MM.1S (cell line): Measurements from ENCODE around the gene GGT6.

ENCODE experiments used
- DNase-seq: peaks from one replicate; pipeline ENCODE4 v3.0.0-alpha.2; 2015
- H2AFZ ChIP-seq: fragments of 300-600 bp; sonication (generic); 2 replicates; pipeline ENCODE4 v1.6.0; 2016; ENCODE audit warnings: antibody characterized with exemption, low read length
- H3F3A ChIP-seq: fragments of 300-600 bp; sonication (generic); 2 replicates; pipeline ENCODE4 v1.6.1; 2016; ENCODE audit warnings: mild to moderate bottlenecking, antibody characterized with exemption, low read length, moderate library complexity, mixed read lengths; ENCODE audit not compliant: insufficient read depth
- H3K27ac ChIP-seq: fragments of 300-600 bp; sonication (generic); 2 replicates; pipeline ENCODE4 v1.5.1; 2016; ENCODE audit warnings: mild to moderate bottlenecking, low read length
- H3K27me3 ChIP-seq: fragments of 300-600 bp; sonication (generic); replicated peaks from 2 replicates; pipeline ENCODE4 v1.6.0; 2016; ENCODE audit warnings: low read length; ENCODE audit not compliant: insufficient read depth
- H3K36me3 ChIP-seq: fragments of 300-600 bp; sonication (generic); replicated peaks from 2 replicates; pipeline ENCODE4 v1.6.1; 2016; ENCODE audit warnings: mild to moderate bottlenecking, low read length, mixed read lengths; ENCODE audit not compliant: insufficient read depth
- H3K4me1 ChIP-seq: fragments of 300-600 bp; sonication (generic); 2 replicates; pipeline ENCODE4 v1.6.1; 2016; ENCODE audit warnings: low read length, mixed read lengths
- H3K4me2 ChIP-seq: fragments of 300-600 bp; sonication (generic); 2 replicates; pipeline ENCODE4 v1.6.0; 2016; ENCODE audit warnings: low read depth, low read length
- H3K4me3 ChIP-seq: fragments of 300-600 bp; sonication (generic); 2 replicates; pipeline ENCODE4 v1.5.1; 2016; ENCODE audit warnings: low read length, mixed read lengths
- H3K79me2 ChIP-seq: fragments of 300-600 bp; sonication (generic); 2 replicates; pipeline ENCODE4 v1.6.1; 2016; ENCODE audit warnings: mixed run types, low read length, mixed read lengths
- H3K9ac ChIP-seq: fragments of 300-600 bp; sonication (generic); 2 replicates; pipeline ENCODE4 v1.6.1; 2016; ENCODE audit warnings: low read length, mixed read lengths
- H3K9me2 ChIP-seq: fragments of 300-600 bp; sonication (generic); replicated peaks from 2 replicates; pipeline ENCODE4 v1.6.1; 2016; ENCODE audit warnings: mild to moderate bottlenecking, low read length, mixed read lengths; ENCODE audit not compliant: insufficient read depth
- H3K9me3 ChIP-seq: fragments of 300-600 bp; sonication (generic); replicated peaks from 2 replicates; pipeline ENCODE4 v1.6.1; 2016; ENCODE audit warnings: mild to moderate bottlenecking, low read length, mixed read lengths; ENCODE audit not compliant: insufficient read depth
- H4K20me1 ChIP-seq: fragments of 300-600 bp; sonication (generic); 2 replicates; pipeline ENCODE4 v1.6.1; 2016; ENCODE audit warnings: mild to moderate bottlenecking, low read length, moderate library complexity, mixed read lengths; ENCODE audit not compliant: insufficient read depth
- CTCF ChIP-seq: fragments of 300-600 bp; sonication (generic); IDR thresholded peaks from 2 replicates; pipeline ENCODE4 v1.5.1; 2016; ENCODE audit warnings: antibody characterized with exemption, low read length, mixed read lengths
- EZH2 ChIP-seq: fragments of 300-600 bp; sonication (generic); optimal IDR thresholded peaks from 2 replicates; pipeline ENCODE3; 2017; ENCODE audit warnings: low read depth, mild to moderate bottlenecking, antibody characterized with exemption, low read length, mixed read lengths
- EZH2phosphoT487 ChIP-seq: fragments of 300-600 bp; sonication (generic); IDR thresholded peaks from 2 replicates; pipeline ENCODE4 v1.6.1; 2018; ENCODE audit warnings: antibody characterized with exemption, low read length

The GGT6 gene

DNA sequence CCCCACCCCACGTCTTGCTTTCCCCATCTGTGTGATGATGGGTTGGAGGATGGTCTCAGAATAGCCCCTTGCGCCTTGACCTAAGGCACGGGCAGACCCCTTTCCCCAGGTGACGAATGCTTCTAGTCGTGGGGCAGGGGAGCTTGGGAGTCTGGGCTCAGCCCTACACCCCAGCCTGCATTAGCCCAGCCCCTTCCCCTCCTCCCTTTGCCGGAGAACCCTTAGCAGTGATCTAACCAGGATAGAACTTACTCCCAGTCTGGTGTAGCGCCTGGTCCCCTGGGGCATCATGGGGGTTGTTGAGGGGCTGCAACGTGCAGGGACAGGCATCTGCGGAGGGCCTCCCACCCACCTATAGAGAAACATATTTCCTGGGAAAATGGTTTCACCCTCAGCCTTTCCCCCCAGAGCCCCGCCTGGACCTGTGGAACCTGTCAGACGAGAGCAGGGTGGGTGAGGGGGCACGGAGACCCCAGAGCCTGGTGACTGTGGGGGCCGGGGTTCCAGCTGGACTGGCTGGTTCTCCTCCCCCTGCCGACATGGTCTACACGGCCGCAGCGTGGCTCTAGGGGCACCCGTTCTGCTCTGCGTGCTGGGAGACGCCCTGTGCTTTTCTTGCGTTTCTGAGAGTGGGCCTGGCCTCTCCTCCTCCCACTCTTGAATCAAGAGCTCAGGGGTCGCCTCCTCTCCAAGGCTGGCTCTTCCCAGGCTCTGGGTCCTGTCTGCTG, 28.7 kb upstream of the GGT6 start:
- no peaks in the 10 kb centered on the region for H3K9me2 ChIP-seq
- H3K27me3 ChIP-seq, result peaks cover 89% of the 10 kb centered on the region
- no peak overlapping the region for H2AFZ ChIP-seq
- H3K9me3 ChIP-seq, result no peaks in the 10 kb centered on the region
- H3K4me2 ChIP-seq, result no peak overlapping the region
- H3F3A ChIP-seq, result no peaks in the 10 kb centered on the region
- H3K36me3 ChIP-seq, result no peaks in the 10 kb centered on the region
- H4K20me1 ChIP-seq, result no peaks in the 10 kb centered on the region
- no peak overlapping the region for H3K27ac ChIP-seq
- DNase-seq, result no peak
- no peaks in the 10 kb centered on the region for H3K4me1 ChIP-seq
- no peak overlapping the region for H3K9ac ChIP-seq
- H3K79me2 ChIP-seq, result no peaks in the 10 kb centered on the region
- no peak for TF ChIP-seq EZH2
- TF ChIP-seq EZH2phosphoT487, result no peak
- TF ChIP-seq CTCF, result no peak
- H3K4me3 ChIP-seq, result no peak overlapping the region

GRCh38 chr17:4588391-4588790, 28.0 kb upstream of the GGT6 start:
- Histone ChIP-seq H3K27me3 (peaks cover 91% of the 10 kb centered on the region), H3K4me3 (no peak overlapping the region), H4K20me1 (no peaks in the 10 kb centered on the region), H2AFZ (no peak overlapping the region), H3K27ac (no peak overlapping the region), H3K4me1 (no peaks in the 10 kb centered on the region), H3K79me2 (no peaks in the 10 kb centered on the region), H3K9me2 (no peaks in the 10 kb centered on the region), H3K9me3 (no peaks in the 10 kb centered on the region), H3K4me2 (no peak overlapping the region), H3F3A (no peaks in the 10 kb centered on the region), H3K9ac (no peak overlapping the region), H3K36me3 (no peaks in the 10 kb centered on the region)
- no peak for DNase-seq
- TF ChIP-seq EZH2, result no peak
- no peak for TF ChIP-seq CTCF
- no peak for TF ChIP-seq EZH2phosphoT487

GRCh38 chr17:4587803-4588202, 27.4 kb upstream of the GGT6 start:
- Histone ChIP-seq H3K79me2 (no peaks in the 10 kb centered on the region), H3F3A (no peaks in the 10 kb centered on the region), H3K9ac (no peak overlapping the region), H3K4me1 (no peaks in the 10 kb centered on the region), H3K27me3 (peaks cover 92% of the 10 kb centered on the region), H4K20me1 (no peaks in the 10 kb centered on the region), H2AFZ (no peak overlapping the region), H3K4me2 (no peak overlapping the region), H3K9me2 (no peaks in the 10 kb centered on the region), H3K9me3 (no peaks in the 10 kb centered on the region), H3K27ac (no peak overlapping the region), H3K4me3 (no peak overlapping the region), H3K36me3 (no peaks in the 10 kb centered on the region)
- TF ChIP-seq CTCF (no peak), EZH2phosphoT487 (no peak), EZH2 (no peak)
- DNase-seq, result no peak
